ENCODE data around the gene MS4A1.
"Not testable (repeated sequence)": the region's sequence is repeated elsewhere in the genome, so short reads cannot be mapped to it uniquely, and the experiment has no call there.

Gene MS4A1

GRCh38 chr11:60504219-60504905 is 48.7 kb downstream of the MS4A1 start:
- no peak for DNase-seq

DNA sequence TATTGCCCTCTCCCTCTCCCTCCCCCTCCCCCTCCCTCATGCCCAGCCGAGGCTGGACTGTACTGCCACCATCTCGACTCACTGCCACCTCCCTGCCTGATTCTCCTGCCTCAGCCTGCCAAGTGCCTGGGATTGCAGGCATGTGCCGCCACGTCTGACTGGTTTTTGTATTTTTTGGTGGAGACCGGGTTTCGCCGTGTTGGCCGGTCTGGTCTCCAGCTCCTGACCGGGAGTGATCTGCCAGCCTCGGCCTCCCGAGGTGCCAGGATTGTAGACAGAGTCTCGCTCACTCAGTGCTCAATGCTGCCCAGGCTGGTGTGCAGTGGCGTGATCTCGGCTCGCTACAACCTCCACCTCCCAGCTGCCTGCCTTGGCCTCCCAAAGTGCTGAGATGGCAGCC is 54.0 kb downstream of the MS4A1 start:
- not testable (repeated sequence) for DNase-seq

GRCh38 chr11:60510209-60510608 is 54.6 kb downstream of the MS4A1 start:
- DNase-seq = not testable (repeated sequence)

- DNase-seq = no peak
Measured at GRCh38 chr11:60511393-60511792, 55.7 kb downstream of the MS4A1 start.

DNA sequence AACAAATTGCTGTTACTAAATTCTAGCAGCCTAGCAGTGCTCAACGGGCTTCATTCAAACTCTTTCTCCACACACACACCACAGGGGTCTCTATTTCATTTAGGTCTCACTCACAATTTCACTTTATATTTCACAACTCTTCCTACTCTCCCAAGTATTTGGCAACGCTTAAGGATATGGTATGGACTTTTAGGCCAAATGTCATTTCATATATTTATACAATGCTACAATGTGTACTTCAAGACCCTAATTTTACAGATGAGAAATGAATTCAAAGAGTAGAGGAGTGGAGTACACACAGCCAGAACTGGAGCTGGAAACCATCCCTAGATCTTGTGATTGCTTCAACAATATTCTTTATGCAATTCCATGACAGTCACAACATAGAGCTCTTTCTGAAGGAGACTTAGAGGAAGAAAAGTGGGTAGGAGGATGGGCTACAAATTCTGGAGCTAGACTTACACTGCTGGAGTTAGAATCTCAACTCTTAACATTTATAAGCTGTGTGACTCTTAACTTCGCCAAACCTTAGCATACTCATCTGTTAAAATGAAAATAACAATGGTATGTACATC is 57.1 kb downstream of the MS4A1 start:
- DNase-seq = no peak

DNA sequence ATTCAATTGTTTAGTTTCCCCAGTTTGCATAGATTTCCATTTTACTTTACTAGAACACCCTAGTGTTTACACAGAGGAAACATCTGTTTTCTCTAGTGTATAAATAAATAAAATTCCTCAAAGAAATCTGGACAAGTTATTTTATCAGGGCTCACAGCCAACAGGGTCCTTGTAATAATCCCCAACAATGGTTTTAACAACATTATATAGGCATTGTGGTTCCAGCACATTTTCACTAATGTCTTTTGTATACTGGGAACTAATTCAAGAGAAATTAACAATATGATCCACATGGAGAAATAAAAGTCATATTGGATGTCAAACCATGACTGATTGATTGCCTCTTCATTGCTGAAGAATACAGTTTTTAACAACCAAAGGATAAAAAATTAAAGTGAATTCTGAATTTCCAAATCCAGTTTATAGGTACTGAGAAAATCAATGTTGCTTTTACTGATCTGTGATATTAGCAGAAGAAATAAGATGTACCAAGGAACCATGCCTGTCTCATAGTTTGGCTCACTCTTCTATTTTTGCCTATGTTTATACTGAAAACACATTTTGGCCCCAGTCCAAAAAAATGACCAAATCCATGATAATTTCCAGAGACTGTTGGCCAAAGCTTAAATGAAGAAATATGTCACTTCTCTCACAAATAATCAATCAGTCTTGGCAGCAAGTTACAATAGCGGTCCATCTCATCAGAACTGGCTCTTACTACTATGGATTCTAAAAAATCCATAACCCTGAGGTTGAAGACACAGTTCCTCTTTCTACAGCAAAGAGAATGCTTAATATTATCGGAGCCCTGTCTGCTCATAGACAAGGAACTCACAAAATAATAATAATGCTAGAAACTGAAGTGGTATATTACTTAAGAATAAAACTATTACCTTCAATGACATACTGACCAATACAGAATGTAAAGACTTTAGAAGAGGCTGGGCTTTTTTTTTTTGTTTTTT is 58.1 kb downstream of the MS4A1 start:
- no peak for DNase-seq

- DNase-seq = no peak
Measured at GRCh38 chr11:60515144-60515855, 59.7 kb downstream of the MS4A1 start, which contains the start of gene MS4A13. Gene MS4A13 (plus strand): TSS chr11:60515392. CDS start chr11:60518084, 2,692 bp downstream.
